ENCODE measurements around the gene RPGR. TPM values are rescaled to one million over a fixed set of nuclear protein-coding genes. Genes with fewer than 3 reads are reported as not detected.
A peak's percentile ranks its signal among the peaks of the same experiment; 100 is the strongest.

RPGR gene
- total and polyA plus RNA-seq, 8 donors = 4.2 to 14.7 (median 5.1) TPM

- no peak for FAIRE-seq
- H3K36me3 ChIP-seq = no peaks in the 10 kb centered on the region
- peaks cover 0 to 6% (median 0%) of the 10 kb centered on the region in 3 donors for H3K4me1 ChIP-seq
- DNase-seq = no peak
- no peak for ATAC-seq
- no peak for TF ChIP-seq CTCF (IDR thresholded peaks at IDR 0.05)
- intact Hi-C loops (cut with DNase I) = no loop called here
- no peaks in the 10 kb centered on the region for H3K27me3 ChIP-seq
- 46 to 59% methylated on average over 2 of the region's 2 CpGs for WGBS, 2 donors
- no peak overlapping the region for H3K27ac ChIP-seq
- H3K9me3 ChIP-seq = no peaks in the 10 kb centered on the region
- no peak overlapping the region for H3K4me3 ChIP-seq
Observed at GRCh38 chrX:38368774-38369173, 41.5 kb upstream of the RPGR start.

- no peaks in the 10 kb centered on the region for H3K27me3 ChIP-seq
- no peaks in the 10 kb centered on the region for H3K4me1 ChIP-seq
- 48 to 90% methylated on average over 3 of the region's 3 CpGs for WGBS, 2 donors
- no peaks in the 10 kb centered on the region for H3K36me3 ChIP-seq
- intact Hi-C loops (cut with DNase I) = no loop called here
- DNase-seq (no peak), FAIRE-seq (no peak), ATAC-seq (no peak)
- no peak for TF ChIP-seq CTCF (IDR thresholded peaks at IDR 0.05)
- H3K4me3 ChIP-seq = no peak overlapping the region
- no peak overlapping the region for H3K27ac ChIP-seq
- H3K9me3 ChIP-seq = no peaks in the 10 kb centered on the region
Observed at GRCh38 chrX:38365954-38366353, 38.6 kb upstream of the RPGR start.

- Histone ChIP-seq H3K4me3 (no peak overlapping the region), H3K36me3 (no peaks in the 10 kb centered on the region), H3K9me3 (no peaks in the 10 kb centered on the region), H3K27me3 (no peaks in the 10 kb centered on the region), H3K4me1 (no peaks in the 10 kb centered on the region), H3K27ac (no peak overlapping the region)
- no peak for FAIRE-seq
- intact Hi-C loops (cut with DNase I) = no loop called here
- no peak for ATAC-seq
- no peak for TF ChIP-seq CTCF (IDR thresholded peaks at IDR 0.05)
- no peak for DNase-seq
Observed at GRCh38 chrX:38363046-38363445, 35.7 kb upstream of the RPGR start.

- no peaks in the 10 kb centered on the region for H3K27me3 ChIP-seq
- no peaks in the 10 kb centered on the region for H3K4me1 ChIP-seq
- 16 to 37% methylated on average over 4 of the region's 4 CpGs for WGBS, 2 donors
- ATAC-seq = peak in 3 of 4 donors; percentile 53 to 67 (median 55)
- FAIRE-seq = no peak
- H3K36me3 ChIP-seq = no peaks in the 10 kb centered on the region
- no peak for TF ChIP-seq CTCF (IDR thresholded peaks at IDR 0.05)
- H3K4me3 ChIP-seq = no peak overlapping the region
- peak overlapping the region in 2 of 4 donors; percentile 30 to 63 for H3K27ac ChIP-seq
- intact Hi-C loops (cut with DNase I) = no loop called here
- no peaks in the 10 kb centered on the region for H3K9me3 ChIP-seq
- DNase-seq = no peak
Observed at GRCh38 chrX:38357747-38358673, 30.7 kb upstream of the RPGR start.

GRCh38 chrX:38356401-38356800, 29.1 kb upstream of the RPGR start:
- H3K36me3 ChIP-seq = no peaks in the 10 kb centered on the region
- TF ChIP-seq CTCF (IDR thresholded peaks at IDR 0.05) = no peak
- intact Hi-C loops (cut with DNase I) = no loop called here
- no peaks in the 10 kb centered on the region for H3K4me1 ChIP-seq
- WGBS, 2 donors = 85 to 96% methylated on average over 8 of the region's 8 CpGs
- H3K4me3 ChIP-seq = no peak overlapping the region
- H3K27me3 ChIP-seq = no peaks in the 10 kb centered on the region
- no peaks in the 10 kb centered on the region for H3K9me3 ChIP-seq
- no peak overlapping the region for H3K27ac ChIP-seq
- FAIRE-seq (no peak), ATAC-seq (no peak), DNase-seq (no peak)

All from pancreas (tissue), 10 donors.